Stimulated activated CD8-positive, alpha-beta memory T cell treated with anti-CD3 and anti-CD28 coated beads, Interleukin-2, amount 100 ng/mL, for 1 hour (primary cell): Measurements from ENCODE around the gene MYOC.
"Not testable (repeated sequence)": the region's sequence is repeated elsewhere in the genome, so short reads cannot be mapped to it uniquely, and the experiment has no call there.

Experiments used
- DNase-seq, 2 donors: peaks; one replicate each; pipeline ENCODE4 v3.0.0-alpha.2; 2020; ENCODE audit warnings: low read depth in 2 of 2

MYOC gene

GRCh38 chr1:171606402-171606941, 46.0 kb downstream of the MYOC start:
- no peak for DNase-seq

- not testable (repeated sequence) for DNase-seq
Observed at GRCh38 chr1:171603042-171603441, 49.4 kb downstream of the MYOC start.

GRCh38 chr1:171600862-171601261, 51.6 kb downstream of the MYOC start:
- no peak for DNase-seq

GRCh38 chr1:171600310-171600709, 52.2 kb downstream of the MYOC start:
- not testable (repeated sequence) for DNase-seq

GRCh38 chr1:171597203-171597602, 55.3 kb downstream of the MYOC start:
- no peak for DNase-seq

GRCh38 chr1:171596705-171597104, 55.8 kb downstream of the MYOC start:
- no peak for DNase-seq

- DNase-seq = no peak
Observed at GRCh38 chr1:171596119-171596518, 56.4 kb downstream of the MYOC start.

GRCh38 chr1:171595324-171595723, 57.2 kb downstream of the MYOC start:
- no peak for DNase-seq

- DNase-seq = no peak
Observed at GRCh38 chr1:171590022-171590421, 62.5 kb downstream of the MYOC start.

- DNase-seq = no peak
Observed at GRCh38 chr1:171588230-171588629, 64.3 kb downstream of the MYOC start.

- no peak for DNase-seq
Observed at GRCh38 chr1:171585715-171586114, 66.8 kb downstream of the MYOC start.
